ENCODE results near the gene PPP1R12B.
A peak's percentile ranks its signal among the peaks of the same experiment; 100 is the strongest.
"Not testable (repeated sequence)": the region's sequence is repeated elsewhere in the genome, so short reads cannot be mapped to it uniquely, and the experiment has no call there.

PPP1R12B gene

DNA sequence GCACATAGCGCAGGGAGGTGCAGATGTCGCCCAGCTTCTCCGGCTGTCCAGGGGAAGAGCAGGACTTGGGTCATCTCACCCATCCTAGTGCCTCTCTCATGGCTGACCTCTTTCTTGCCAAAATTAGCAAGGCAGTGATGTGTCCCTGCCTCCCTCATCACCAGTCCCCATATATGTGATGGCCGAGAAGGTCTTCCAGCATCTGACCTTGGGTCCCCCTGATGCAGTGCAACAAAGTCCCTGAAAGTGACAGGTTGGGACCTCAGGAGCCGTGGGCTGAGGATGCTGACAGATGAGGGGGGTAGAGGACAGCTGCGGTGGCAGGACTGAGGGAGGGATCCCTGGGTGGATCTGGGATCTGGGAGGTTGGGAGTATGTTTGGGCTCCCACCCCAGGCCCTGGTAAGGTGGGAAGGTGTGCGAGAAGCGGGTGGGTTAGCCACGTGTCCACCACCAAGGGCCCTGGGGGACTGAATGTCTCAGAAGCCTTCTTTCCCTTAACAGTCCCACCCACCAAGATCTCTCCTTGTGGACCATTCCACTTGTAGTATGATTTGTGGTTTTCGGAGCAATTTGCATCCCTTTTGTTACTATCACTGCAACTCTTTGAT is 252.0 kb downstream of the PPP1R12B start:
- no peaks in the 10 kb centered on the region for H3K9me3 ChIP-seq (ENCODE audit: control insufficient read depth, insufficient read depth, low read length)
- no peaks in the 10 kb centered on the region for H3K4me1 ChIP-seq (ENCODE audit: control insufficient read depth, insufficient read depth, low read length)
- peaks cover 7% of the 10 kb centered on the region for H3K36me3 ChIP-seq (ENCODE audit: control insufficient read depth, insufficient read depth, low read length)
- no peak overlapping the region for H3K4me3 ChIP-seq (ENCODE audit: low read depth, low read length)
- H3K9ac ChIP-seq (ENCODE audit: low read depth, low read length): no peak overlapping the region
- no peaks in the 10 kb centered on the region for H3K27me3 ChIP-seq (ENCODE audit: control insufficient read depth, insufficient read depth, low read length)

DNA sequence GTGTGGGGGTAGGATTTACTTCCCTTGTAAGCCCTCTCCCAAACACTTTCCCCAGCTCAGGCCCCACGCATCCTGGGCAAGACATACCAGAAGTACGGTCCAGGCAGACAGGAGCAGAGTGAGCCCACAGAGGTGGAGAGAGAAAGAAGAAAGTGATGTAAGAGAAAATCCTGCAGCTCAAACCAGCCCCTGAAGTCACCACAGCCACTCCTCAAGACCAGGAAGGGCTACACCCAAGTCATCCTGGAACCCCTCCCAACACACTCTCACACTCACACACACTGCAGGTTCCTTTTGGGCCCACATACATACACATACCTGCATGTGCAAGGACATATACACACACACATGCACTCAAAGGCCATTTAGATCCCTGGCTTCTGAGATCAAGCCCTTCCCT is 254.9 kb downstream of the PPP1R12B start:
- peaks cover 7% of the 10 kb centered on the region for H3K36me3 ChIP-seq (ENCODE audit: control insufficient read depth, insufficient read depth, low read length)

GRCh38 chr1:202605515-202605914 is 257.0 kb downstream of the PPP1R12B start:
- Histone ChIP-seq H3K4me1 (ENCODE audit: control insufficient read depth, insufficient read depth, low read length) (no peaks in the 10 kb centered on the region), H3K27me3 (ENCODE audit: control insufficient read depth, insufficient read depth, low read length) (no peaks in the 10 kb centered on the region), H3K4me3 (ENCODE audit: low read depth, low read length) (no peak overlapping the region), H3K9ac (ENCODE audit: low read depth, low read length) (no peak overlapping the region), H3K9me3 (ENCODE audit: control insufficient read depth, insufficient read depth, low read length) (no peaks in the 10 kb centered on the region), H3K36me3 (ENCODE audit: control insufficient read depth, insufficient read depth, low read length) (no peaks in the 10 kb centered on the region)

More for the DNA sequence above, 254.9 kb downstream of the PPP1R12B start:
- Histone ChIP-seq H3K9ac (ENCODE audit: low read depth, low read length) (no peak overlapping the region), H3K9me3 (ENCODE audit: control insufficient read depth, insufficient read depth, low read length) (no peaks in the 10 kb centered on the region), H3K27me3 (ENCODE audit: control insufficient read depth, insufficient read depth, low read length) (no peaks in the 10 kb centered on the region), H3K4me3 (ENCODE audit: low read depth, low read length) (no peak overlapping the region), H3K4me1 (ENCODE audit: control insufficient read depth, insufficient read depth, low read length) (no peaks in the 10 kb centered on the region)

- H3K4me1 ChIP-seq (ENCODE audit: control insufficient read depth, insufficient read depth, low read length); H3K4me3 ChIP-seq (ENCODE audit: low read depth, low read length); H3K9me3 ChIP-seq (ENCODE audit: control insufficient read depth, insufficient read depth, low read length); H3K36me3 ChIP-seq (ENCODE audit: control insufficient read depth, insufficient read depth, low read length); H3K27me3 ChIP-seq (ENCODE audit: control insufficient read depth, insufficient read depth, low read length); H3K9ac ChIP-seq (ENCODE audit: low read depth, low read length): not testable (repeated sequence)
Observed at GRCh38 chr1:202612036-202612435, 263.5 kb downstream of the PPP1R12B start.

GRCh38 chr1:202613571-202613970 is 265.1 kb downstream of the PPP1R12B start:
- Histone ChIP-seq H3K36me3 (ENCODE audit: control insufficient read depth, insufficient read depth, low read length) (no peaks in the 10 kb centered on the region), H3K9ac (ENCODE audit: low read depth, low read length) (no peak overlapping the region), H3K4me1 (ENCODE audit: control insufficient read depth, insufficient read depth, low read length) (no peaks in the 10 kb centered on the region), H3K4me3 (ENCODE audit: low read depth, low read length) (no peak overlapping the region), H3K9me3 (ENCODE audit: control insufficient read depth, insufficient read depth, low read length) (no peaks in the 10 kb centered on the region), H3K27me3 (ENCODE audit: control insufficient read depth, insufficient read depth, low read length) (no peaks in the 10 kb centered on the region)

GRCh38 chr1:202614363-202615207 is 266.1 kb downstream of the PPP1R12B start:
- not testable (repeated sequence) for H3K4me3 ChIP-seq (ENCODE audit: low read depth, low read length); H3K4me1 ChIP-seq (ENCODE audit: control insufficient read depth, insufficient read depth, low read length); H3K27me3 ChIP-seq (ENCODE audit: control insufficient read depth, insufficient read depth, low read length); H3K36me3 ChIP-seq (ENCODE audit: control insufficient read depth, insufficient read depth, low read length); H3K9ac ChIP-seq (ENCODE audit: low read depth, low read length); H3K9me3 ChIP-seq (ENCODE audit: control insufficient read depth, insufficient read depth, low read length)

DNA sequence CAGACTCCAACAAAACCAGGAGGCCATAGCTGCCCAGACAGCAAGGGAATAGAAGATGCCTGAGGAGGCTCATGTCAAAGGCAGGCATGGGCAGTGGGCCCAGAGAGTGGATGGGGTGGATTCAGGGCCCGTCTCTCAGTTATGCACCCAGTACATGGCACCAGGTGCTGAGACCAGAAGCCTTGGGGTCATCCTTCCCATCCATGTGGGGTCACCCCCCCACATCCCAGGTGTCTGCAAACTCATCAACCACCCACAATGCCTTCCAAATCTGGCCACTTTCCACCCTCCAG is 266.7 kb downstream of the PPP1R12B start:
- not testable (repeated sequence) for H3K4me3 ChIP-seq (ENCODE audit: low read depth, low read length); H3K9me3 ChIP-seq (ENCODE audit: control insufficient read depth, insufficient read depth, low read length); H3K36me3 ChIP-seq (ENCODE audit: control insufficient read depth, insufficient read depth, low read length); H3K4me1 ChIP-seq (ENCODE audit: control insufficient read depth, insufficient read depth, low read length); H3K27me3 ChIP-seq (ENCODE audit: control insufficient read depth, insufficient read depth, low read length); H3K9ac ChIP-seq (ENCODE audit: low read depth, low read length)

DNA sequence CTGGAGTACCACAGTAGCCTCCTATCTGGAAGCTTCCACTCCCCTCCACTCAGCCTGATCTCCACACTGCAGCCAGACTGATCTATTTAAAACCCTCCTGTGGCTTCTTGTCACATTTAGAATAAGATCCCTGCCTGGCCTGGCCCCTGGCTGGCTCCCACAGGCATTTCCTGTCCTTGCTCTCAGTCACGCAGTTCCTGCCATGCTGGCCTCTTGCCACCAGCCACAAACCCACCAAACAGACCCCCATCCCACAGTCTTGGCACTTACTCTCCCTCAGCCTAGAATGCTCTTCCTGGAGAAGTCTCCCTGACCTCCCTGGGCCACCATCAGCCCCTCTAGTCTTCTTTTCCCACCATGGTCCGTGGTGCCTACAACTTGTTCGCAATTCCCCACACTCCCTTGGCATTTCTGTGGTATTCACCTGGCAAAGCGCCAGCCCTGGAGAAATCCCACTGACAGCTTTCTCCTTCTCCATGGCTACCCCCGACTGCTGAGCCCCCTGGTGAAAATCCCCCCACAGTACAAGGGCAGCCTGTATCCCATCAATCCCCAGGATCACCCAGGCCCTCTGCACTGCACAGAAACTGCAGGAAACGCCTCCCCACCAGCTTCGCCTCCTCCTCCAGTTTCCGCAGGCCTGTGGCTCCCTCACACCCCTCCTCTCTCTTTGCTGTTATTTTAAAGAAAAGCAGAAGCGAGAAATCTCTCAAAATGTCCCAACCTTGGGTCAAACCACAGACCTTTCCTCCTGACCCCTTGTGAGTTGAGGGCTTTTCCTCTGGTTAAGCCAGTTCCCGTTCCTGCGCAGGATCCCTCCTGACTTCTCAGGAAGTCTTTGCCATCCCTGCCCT is 267.2 kb downstream of the PPP1R12B start:
- Histone ChIP-seq H3K36me3 (ENCODE audit: control insufficient read depth, insufficient read depth, low read length) (no peaks in the 10 kb centered on the region), H3K4me1 (ENCODE audit: control insufficient read depth, insufficient read depth, low read length) (peaks cover 2% of the 10 kb centered on the region), H3K9me3 (ENCODE audit: control insufficient read depth, insufficient read depth, low read length) (no peaks in the 10 kb centered on the region), H3K27me3 (ENCODE audit: control insufficient read depth, insufficient read depth, low read length) (no peaks in the 10 kb centered on the region), H3K4me3 (ENCODE audit: low read depth, low read length) (no peak overlapping the region), H3K9ac (ENCODE audit: low read depth, low read length) (no peak overlapping the region)

GRCh38 chr1:202616355-202616915 is 267.9 kb downstream of the PPP1R12B start:
- no peaks in the 10 kb centered on the region for H3K27me3 ChIP-seq (ENCODE audit: control insufficient read depth, insufficient read depth, low read length)
- H3K36me3 ChIP-seq (ENCODE audit: control insufficient read depth, insufficient read depth, low read length): no peaks in the 10 kb centered on the region
- no peaks in the 10 kb centered on the region for H3K9me3 ChIP-seq (ENCODE audit: control insufficient read depth, insufficient read depth, low read length)
- no peak overlapping the region for H3K9ac ChIP-seq (ENCODE audit: low read depth, low read length)
- H3K4me1 ChIP-seq (ENCODE audit: control insufficient read depth, insufficient read depth, low read length): peaks cover 2% of the 10 kb centered on the region
- H3K4me3 ChIP-seq (ENCODE audit: low read depth, low read length): no peak overlapping the region

DNA sequence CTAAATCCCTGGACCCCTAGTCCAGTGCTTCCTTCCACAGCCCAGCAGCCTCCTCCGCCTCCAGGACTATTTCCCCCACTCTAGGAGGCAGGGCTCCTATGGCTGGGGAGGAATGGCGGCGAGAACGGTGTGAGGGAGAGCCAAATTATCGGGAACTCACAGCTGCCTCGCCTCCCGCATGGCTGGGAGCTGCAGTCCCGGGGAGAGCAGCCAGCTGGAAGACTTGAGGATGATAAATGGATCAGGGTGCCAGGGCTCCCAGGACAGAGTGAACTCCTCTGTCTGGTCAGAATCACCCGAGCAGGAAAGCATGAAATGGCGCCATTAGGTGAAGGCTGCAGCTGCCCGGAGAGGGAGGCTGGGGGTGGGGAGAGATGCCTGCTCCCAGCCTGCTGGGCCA is 270.5 kb downstream of the PPP1R12B start:
- H3K27me3 ChIP-seq (ENCODE audit: control insufficient read depth, insufficient read depth, low read length); H3K36me3 ChIP-seq (ENCODE audit: control insufficient read depth, insufficient read depth, low read length); H3K4me3 ChIP-seq (ENCODE audit: low read depth, low read length); H3K9ac ChIP-seq (ENCODE audit: low read depth, low read length); H3K9me3 ChIP-seq (ENCODE audit: control insufficient read depth, insufficient read depth, low read length); H3K4me1 ChIP-seq (ENCODE audit: control insufficient read depth, insufficient read depth, low read length): not testable (repeated sequence)

GRCh38 chr1:202619505-202619904 is 271.0 kb downstream of the PPP1R12B start:
- Histone ChIP-seq H3K27me3 (ENCODE audit: control insufficient read depth, insufficient read depth, low read length) (no peaks in the 10 kb centered on the region), H3K9ac (ENCODE audit: low read depth, low read length) (peak overlapping the region; percentile 2), H3K4me3 (ENCODE audit: low read depth, low read length) (no peak overlapping the region), H3K9me3 (ENCODE audit: control insufficient read depth, insufficient read depth, low read length) (no peaks in the 10 kb centered on the region), H3K36me3 (ENCODE audit: control insufficient read depth, insufficient read depth, low read length) (no peaks in the 10 kb centered on the region), H3K4me1 (ENCODE audit: control insufficient read depth, insufficient read depth, low read length) (peaks cover 2% of the 10 kb centered on the region)
